Heart left ventricle (tissue), 16 donors: ENCODE data around the gene CYP19A1. TPM values are rescaled to one million over a fixed set of nuclear protein-coding genes. Genes with fewer than 3 reads are reported as not detected.

ENCODE experiments used
- ATAC-seq, 4 donors: fragments of 200-7000 bp; cut with Tn5 transposase; one replicate each; pipeline ENCODE4 v1.9.1; 2020 to 2022; ENCODE audit warnings: moderate library complexity in 4 of 4, mild to moderate bottlenecking in 3 of 4, moderate number of reproducible peaks in 1 of 4
- DNase-seq, 5 donors: peaks; one replicate each; pipeline ENCODE4 v3.0.0-alpha.2; 2020
- H3K27ac ChIP-seq, 12 donors: fragments of 200-600 bp; sonication (generic) in 4 of 12; one replicate each; pipeline versions ENCODE4 v1.5.0 to v1.8.0; 2016 to 2022; ENCODE audit warnings: mild to moderate bottlenecking in 2 of 12
- H3K27me3 ChIP-seq, 9 donors: fragments of 200-600 bp; sonication (generic) in 2 of 9; one replicate each; pipeline versions ENCODE4 v1.5.1 to v1.8.0; 2016 to 2022; ENCODE audit warnings: mild to moderate bottlenecking in 3 of 9
- H3K36me3 ChIP-seq, 9 donors: fragments of 200-600 bp; sonication (generic) in 2 of 9; one replicate each; pipeline versions ENCODE4 v1.5.0 to v1.8.0; 2018 to 2022; ENCODE audit warnings: mild to moderate bottlenecking in 2 of 9
- H3K4me1 ChIP-seq, 12 donors: fragments of 200-600 bp; sonication (generic) in 4 of 12; one replicate each; pipeline versions ENCODE4 v1.5.0 to v1.8.0; 2016 to 2022; ENCODE audit warnings: mild to moderate bottlenecking in 3 of 12
- H3K4me3 ChIP-seq, 12 donors: fragments of 200-600 bp; sonication (generic) in 4 of 12; one replicate each; pipeline versions ENCODE4 v1.5.0 to v1.8.0; 2017 to 2022; ENCODE audit warnings: mild to moderate bottlenecking in 9 of 12, moderate library complexity in 4 of 12
- H3K9me3 ChIP-seq, 12 donors: fragments of 200-600 bp; sonication (generic) in 4 of 12; one replicate each; pipeline versions ENCODE4 v1.5.0 to v1.8.0; 2016 to 2022; ENCODE audit warnings: mild to moderate bottlenecking in 1 of 12
- POLR2A ChIP-seq, 2 donors: fragments of 450-650 bp; IDR thresholded peaks; one replicate each; pipeline ENCODE4 v1.6.1; 2017; ENCODE audit warnings: antibody characterized with exemption in 2 of 2, mild to moderate bottlenecking in 2 of 2, moderate library complexity in 2 of 2
- WGBS, 4 donors: extraction: QIAGEN DNeasy Blood & Tissue Kit in 2 of 4; methylation state at CpG; one replicate each; pipeline versions ENCODE4 v1.1.5 to v1.1.7; 2013 to 2018; 5-methylcytosine and 5-hydroxymethylcytosine counted together
- intact Hi-C, 10 donors: fragments of 100-400 bp; cut with DNase I; formaldehyde crosslinking; loops; one replicate each; pipeline versions ENCODE4 v1.11.1 to v1.14.2; 2022
- polyA plus RNA-seq, 2 donors: library from polyadenylated mRNA; stranded (reverse); fragments of 200-250 nt; gene quantifications; one replicate each; pipeline ENCODE4 v1.2.3, GENCODE V29; 2013
- total RNA-seq, 9 donors: library from RNA; depleted of rRNA in 2 of 9; stranded (reverse); fragments of >200 nt in 2 of 9; fragmentation: NEBNext Ultra II Directional in 3 of 9; extraction: Animal tissue kit (Norgen Biotek cat#: 25700) in 3 of 9; gene quantifications; one replicate each; pipeline versions ENCODE4 v1.1.0 to v1.2.4, GENCODE V29; 2016 to 2023
- TF ChIP-seq, protein P1 (sequence below), 12 donors: fragments of 200-600 bp; sonication (generic) in 4 of 12; IDR thresholded peaks; one replicate each; pipeline versions ENCODE4 v1.5.0 to v1.8.0; 2018 to 2022; ENCODE audit warnings: antibody characterized with exemption in 12 of 12, mild to moderate bottlenecking in 5 of 12
- donor health status: ischemic (EF 13 %, LVEDD 7.1; RV severe dilation, severe dysfunction).
- donor health status: healthy with polysubstance abuse.
- donor health status: DM: no; HTN: yes; CAD: no.
- donor health status: DM: no; HTN: no; CAD: no.
- donor health status: ischemic (EF 25% LVEDD 6.9; RV normal size, moderate dysfunction).
- donor health status: ischemic (EF 25% LVEDD 5.7; RV mildly dilated, moderate dysfunction).
- donor health status: healthy.
- donor health status: DM: yes; HTN: yes; CAD: no.
- donor health status: ischemic (EF 35%, LVEDD 5.7; RV mildly dilated, moderate dysfunction).
- donor health status: nonischemic (EF 11% LVEDD 7.7; RV severe dilation, severe dysfunction).
- donor health status: DM: yes; HTN: yes; CAD: no.
- donor health status: PGD.
- donor health status: ischemic (EF 29% LVEDD 5.4; RV normal size, mild dysfunction).
- donor health status: nonischemic (EF 23%, LVEDD 6.1; RV moderate dilation, normal function).

CYP19A1 gene
- total and polyA plus RNA-seq, 11 donors: 0.15 to 5.4 (median 0.60) TPM

DNA sequence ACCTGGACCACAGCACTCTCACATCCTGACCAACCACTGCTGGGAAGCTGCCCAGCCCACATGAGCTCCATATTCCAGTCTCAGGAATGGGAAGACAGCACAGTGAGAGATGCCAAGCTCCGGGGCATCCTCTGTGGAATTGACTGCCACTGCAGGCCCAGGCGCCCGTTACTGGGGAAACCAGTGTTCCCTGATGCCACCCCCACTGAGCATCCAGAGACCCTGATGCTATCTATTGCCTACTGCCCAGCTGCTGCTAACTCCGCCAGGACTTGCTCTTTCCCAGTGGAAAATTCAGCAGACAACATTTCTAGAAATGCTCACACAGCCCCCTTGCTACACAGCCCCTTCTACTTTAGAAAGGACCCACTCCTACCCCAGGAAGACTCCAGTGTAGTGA lies 57.6 kb downstream of the CYP19A1 start:
- H3K36me3 ChIP-seq: no peaks in the 10 kb centered on the region
- intact Hi-C loops: loop anchor here (1.0 to 2.0 kb wide), 2 partner anchors 100 kb away; no protein-coding TSS in a partner anchor
- 92 to 100% (median 94%) methylated on average over 4 of the region's 4 CpGs for WGBS, 4 donors
- DNase-seq (no peak), ATAC-seq (no peak)
- peaks cover 0 to 25% (median 0%) of the 10 kb centered on the region in 12 donors for H3K4me1 ChIP-seq
- no peak overlapping the region for H3K4me3 ChIP-seq
- peaks cover 0 to 9% (median 0%) of the 10 kb centered on the region in 9 donors for H3K27me3 ChIP-seq
- no peak overlapping the region for H3K27ac ChIP-seq
- H3K9me3 ChIP-seq: no peaks in the 10 kb centered on the region
- TF ChIP-seq, protein P1, sequence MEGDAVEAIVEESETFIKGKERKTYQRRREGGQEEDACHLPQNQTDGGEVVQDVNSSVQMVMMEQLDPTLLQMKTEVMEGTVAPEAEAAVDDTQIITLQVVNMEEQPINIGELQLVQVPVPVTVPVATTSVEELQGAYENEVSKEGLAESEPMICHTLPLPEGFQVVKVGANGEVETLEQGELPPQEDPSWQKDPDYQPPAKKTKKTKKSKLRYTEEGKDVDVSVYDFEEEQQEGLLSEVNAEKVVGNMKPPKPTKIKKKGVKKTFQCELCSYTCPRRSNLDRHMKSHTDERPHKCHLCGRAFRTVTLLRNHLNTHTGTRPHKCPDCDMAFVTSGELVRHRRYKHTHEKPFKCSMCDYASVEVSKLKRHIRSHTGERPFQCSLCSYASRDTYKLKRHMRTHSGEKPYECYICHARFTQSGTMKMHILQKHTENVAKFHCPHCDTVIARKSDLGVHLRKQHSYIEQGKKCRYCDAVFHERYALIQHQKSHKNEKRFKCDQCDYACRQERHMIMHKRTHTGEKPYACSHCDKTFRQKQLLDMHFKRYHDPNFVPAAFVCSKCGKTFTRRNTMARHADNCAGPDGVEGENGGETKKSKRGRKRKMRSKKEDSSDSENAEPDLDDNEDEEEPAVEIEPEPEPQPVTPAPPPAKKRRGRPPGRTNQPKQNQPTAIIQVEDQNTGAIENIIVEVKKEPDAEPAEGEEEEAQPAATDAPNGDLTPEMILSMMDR (IDR thresholded peaks at IDR 0.05): no peak
- no peak for TF ChIP-seq POLR2A (IDR thresholded peaks at IDR 0.05)

DNA sequence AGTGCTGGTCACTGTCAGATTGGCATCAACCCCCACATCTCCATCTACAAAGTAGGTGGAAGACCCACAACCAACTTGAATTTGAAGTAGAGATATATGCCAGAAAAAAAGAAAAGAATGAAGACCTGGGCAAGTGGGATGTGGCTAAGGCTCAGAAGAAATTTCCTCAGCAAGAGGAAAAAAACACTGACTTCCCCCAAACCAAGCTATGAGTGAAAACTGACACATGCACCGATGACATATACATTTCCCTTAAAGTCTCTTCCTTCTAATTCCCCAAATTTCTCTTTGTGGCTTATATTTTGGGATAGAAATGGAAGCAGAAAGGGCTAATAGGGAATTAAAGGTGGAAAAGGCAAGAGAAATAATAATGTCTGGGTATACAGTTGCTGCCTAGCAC lies 59.0 kb downstream of the CYP19A1 start:
- intact Hi-C loops: loop anchor here in 1 of 10 donors (5.0 kb wide), 1 partner anchor 47 kb away; no protein-coding TSS in a partner anchor
- no peak overlapping the region for H3K27ac ChIP-seq
- H3K4me3 ChIP-seq: no peak overlapping the region

DNA sequence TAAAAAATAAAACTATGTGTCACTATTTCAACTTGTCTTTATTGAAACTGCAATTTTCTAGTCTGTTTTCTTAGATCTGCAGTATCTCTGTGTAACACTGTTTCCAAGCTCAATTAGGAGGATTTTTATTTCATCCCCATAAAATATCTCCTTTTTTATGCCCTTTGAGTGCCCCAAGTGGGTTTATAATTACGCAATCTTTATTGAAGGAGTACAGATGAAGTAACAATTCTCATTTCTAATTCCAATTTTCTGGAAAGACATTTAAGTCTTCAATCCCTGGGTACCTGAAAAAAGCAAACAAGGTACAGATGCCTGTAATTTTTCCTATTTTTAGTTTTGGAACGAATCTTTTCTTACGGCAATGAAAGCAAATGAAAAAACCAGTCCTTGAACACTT lies 61.3 kb downstream of the CYP19A1 start:
- intact Hi-C loops: loop anchor here in 1 of 10 donors (5.0 kb wide), 1 partner anchor 45 kb away; no protein-coding TSS in a partner anchor
- peaks cover 0 to 17% (median 0%) of the 10 kb centered on the region in 9 donors for H3K27me3 ChIP-seq
- H3K4me3 ChIP-seq: no peak overlapping the region
- TF ChIP-seq, protein P1 (IDR thresholded peaks at IDR 0.05): no peak
- TF ChIP-seq POLR2A (IDR thresholded peaks at IDR 0.05): no peak
- no peaks in the 10 kb centered on the region for H3K36me3 ChIP-seq
- H3K9me3 ChIP-seq: no peaks in the 10 kb centered on the region
- peaks cover 0 to 10% (median 0%) of the 10 kb centered on the region in 12 donors for H3K4me1 ChIP-seq
- H3K27ac ChIP-seq: no peak overlapping the region
- DNase-seq (no peak), ATAC-seq (no peak)
- 80 to 90% (median 83%) methylated on average over 3 of the region's 3 CpGs for WGBS, 4 donors

More for the DNA sequence above, 59.0 kb downstream of the CYP19A1 start:
- ATAC-seq (no peak), DNase-seq (no peak)
- 88 to 93% (median 91%) methylated on average over 1 of the region's 1 CpG for WGBS, 4 donors
- no peaks in the 10 kb centered on the region for H3K36me3 ChIP-seq
- TF ChIP-seq, protein P1 (IDR thresholded peaks at IDR 0.05): no peak
- TF ChIP-seq POLR2A (IDR thresholded peaks at IDR 0.05): no peak
- no peaks in the 10 kb centered on the region for H3K9me3 ChIP-seq
- H3K27me3 ChIP-seq: peaks cover 0 to 12% (median 0%) of the 10 kb centered on the region in 9 donors
- peaks cover 0 to 25% (median 0%) of the 10 kb centered on the region in 12 donors for H3K4me1 ChIP-seq

DNA sequence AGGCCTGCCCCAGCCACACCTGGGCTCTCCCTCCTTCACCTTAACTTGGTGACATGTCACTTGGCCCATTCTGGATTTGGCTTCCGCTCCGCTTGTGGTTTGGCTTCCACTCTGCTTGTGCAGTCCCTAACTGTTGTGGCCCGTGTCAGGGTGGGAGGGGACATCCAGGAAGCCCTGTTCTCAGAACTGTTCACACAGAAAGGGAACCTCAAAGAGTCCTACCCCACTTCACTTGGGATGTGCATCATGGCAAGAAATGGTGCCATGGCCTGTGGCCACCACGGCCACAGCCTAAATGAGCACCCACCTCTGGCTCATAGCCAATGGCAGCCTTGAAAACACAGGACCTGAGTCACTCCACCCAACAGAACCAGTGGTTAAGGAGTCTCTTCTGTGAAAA lies 63.4 kb downstream of the CYP19A1 start:
- no peaks in the 10 kb centered on the region for H3K36me3 ChIP-seq
- WGBS, 4 donors: 78 to 89% (median 84%) methylated on average over 4 of the region's 4 CpGs
- H3K4me1 ChIP-seq: no peaks in the 10 kb centered on the region
- intact Hi-C loops: loop anchor here in 1 of 10 donors (5.0 kb wide), 1 partner anchor 43 kb away; no protein-coding TSS in a partner anchor
- no peak overlapping the region for H3K4me3 ChIP-seq
- no peak overlapping the region for H3K27ac ChIP-seq
- no peak for ATAC-seq
- H3K9me3 ChIP-seq: no peaks in the 10 kb centered on the region
- DNase-seq: no peak
- TF ChIP-seq, protein P1 (IDR thresholded peaks at IDR 0.05): no peak
- no peak for TF ChIP-seq POLR2A (IDR thresholded peaks at IDR 0.05)
- peaks cover 0 to 17% (median 0%) of the 10 kb centered on the region in 9 donors for H3K27me3 ChIP-seq
